Mesendoderm (in vitro differentiated cells): ENCODE data around the gene FANK1.
A peak's percentile ranks its signal among the peaks of the same experiment; 100 is the strongest.
"Not testable (repeated sequence)": the region's sequence is repeated elsewhere in the genome, so short reads cannot be mapped to it uniquely, and the experiment has no call there.

ENCODE experiments used
- DNase-seq: peaks from one replicate; pipeline ENCODE4 v3.0.0; 2013
- H2AK5ac ChIP-seq: 2 replicates; pipeline ENCODE4 v1.6.1; 2013; ENCODE audit warnings: low read length, inconsistent platforms
- H2BK120ac ChIP-seq: 2 replicates; pipeline ENCODE4 v1.6.1; 2013; ENCODE audit warnings: low read depth, mild to moderate bottlenecking, low read length, moderate library complexity, mixed read lengths
- H2BK15ac ChIP-seq: replicated peaks from 2 replicates; pipeline ENCODE4 v1.6.1; 2013; ENCODE audit warnings: low read depth, mild to moderate bottlenecking, moderate library complexity
- H2BK5ac ChIP-seq: 2 replicates; pipeline ENCODE4 v1.6.1; 2013; ENCODE audit warnings: low read length, inconsistent platforms
- H3K18ac ChIP-seq: 2 replicates; pipeline ENCODE4 v1.6.1; 2013; ENCODE audit warnings: mild to moderate bottlenecking, low read length, mixed read lengths
- H3K23ac ChIP-seq: one replicate; pipeline ENCODE4 v1.6.1; 2013; ENCODE audit warnings: low read length
- H3K27ac ChIP-seq: 2 replicates; pipeline ENCODE4 v1.5.1; 2013; ENCODE audit warnings: low read depth, mild to moderate bottlenecking, inconsistent platforms, low read length, moderate library complexity
- H3K27me3 ChIP-seq: 2 replicates; pipeline ENCODE4 v1.6.1; 2013; ENCODE audit warnings: low read length, control low read depth, mild to moderate bottlenecking, inconsistent platforms; ENCODE audit not compliant: insufficient read depth, poor library complexity
- H3K36me3 ChIP-seq: 2 replicates; pipeline ENCODE4 v1.6.1; 2013; ENCODE audit warnings: low read length, inconsistent platforms; ENCODE audit not compliant: control insufficient read depth, insufficient read depth
- H3K4ac ChIP-seq: one replicate; pipeline ENCODE4 v1.6.1; 2013; ENCODE audit warnings: low read depth, mild to moderate bottlenecking, low read length, moderate library complexity
- H3K4me1 ChIP-seq: 2 replicates; pipeline ENCODE4 v1.6.1; 2013; ENCODE audit warnings: low read depth, low read length, inconsistent platforms; ENCODE audit not compliant: control insufficient read depth
- H3K4me2 ChIP-seq: 2 replicates; pipeline ENCODE4 v1.6.1; 2013; ENCODE audit warnings: low read length
- H3K4me3 ChIP-seq: 2 replicates; pipeline ENCODE4 v1.5.1; 2013; ENCODE audit warnings: mild to moderate bottlenecking, low read length
- H3K56ac ChIP-seq: one replicate; pipeline ENCODE4 v1.6.1; 2013; ENCODE audit warnings: low read length
- H3K79me1 ChIP-seq: 2 replicates; pipeline ENCODE4 v1.6.1; 2013; ENCODE audit warnings: low read length, inconsistent platforms
- H3K79me2 ChIP-seq: 2 replicates; pipeline ENCODE4 v1.6.1; 2013; ENCODE audit warnings: mild to moderate bottlenecking, low read length; ENCODE audit not compliant: control insufficient read depth, insufficient read depth
- H3K9ac ChIP-seq: 2 replicates; pipeline ENCODE4 v1.6.1; 2013; ENCODE audit warnings: low read length, inconsistent platforms
- H4K5ac ChIP-seq: one replicate; pipeline ENCODE4 v1.6.1; 2013; ENCODE audit warnings: low read length
- H4K8ac ChIP-seq: one replicate; pipeline ENCODE4 v1.6.1; 2013; ENCODE audit warnings: low read depth, mild to moderate bottlenecking, control low read depth, low read length, moderate library complexity
- WGBS: extraction: QIAGEN DNeasy Blood & Tissue Kit; methylation state at CpG from one replicate; pipeline ENCODE4 v1.1.7; 2013; ENCODE audit warnings: low lambda C conversion rate, missing lambda C conversion rate; ENCODE audit not compliant: insufficient coverage; ENCODE audit errors: extremely low coverage; 5-methylcytosine and 5-hydroxymethylcytosine counted together

FANK1 gene

GRCh38 chr10:125926247-125926646 is 29.9 kb downstream of the FANK1 start:
- H3K18ac ChIP-seq: no peak overlapping the region
- no peaks in the 10 kb centered on the region for H3K27me3 ChIP-seq
- no peak for DNase-seq
- no peaks in the 10 kb centered on the region for H3K4me1 ChIP-seq
- H2AK5ac ChIP-seq: no peak overlapping the region
- no peak overlapping the region for H3K23ac ChIP-seq
- no peak overlapping the region for H3K27ac ChIP-seq
- no peak overlapping the region for H2BK120ac ChIP-seq
- no peaks in the 10 kb centered on the region for H3K36me3 ChIP-seq
- no peak overlapping the region for H4K5ac ChIP-seq
- no peak overlapping the region for H4K8ac ChIP-seq
- H2BK5ac ChIP-seq: no peak overlapping the region
- H3K4me3 ChIP-seq: no peak overlapping the region
- H3K79me2 ChIP-seq: no peaks in the 10 kb centered on the region
- no peaks in the 10 kb centered on the region for H3K79me1 ChIP-seq
- no CpG with 5 or more reads among the region's 5 CpGs for WGBS
- H3K4ac ChIP-seq: no peak overlapping the region
- H3K9ac ChIP-seq: no peak overlapping the region
- no peak overlapping the region for H3K56ac ChIP-seq
- no peak overlapping the region for H2BK15ac ChIP-seq
- H3K4me2 ChIP-seq: no peak overlapping the region

DNA sequence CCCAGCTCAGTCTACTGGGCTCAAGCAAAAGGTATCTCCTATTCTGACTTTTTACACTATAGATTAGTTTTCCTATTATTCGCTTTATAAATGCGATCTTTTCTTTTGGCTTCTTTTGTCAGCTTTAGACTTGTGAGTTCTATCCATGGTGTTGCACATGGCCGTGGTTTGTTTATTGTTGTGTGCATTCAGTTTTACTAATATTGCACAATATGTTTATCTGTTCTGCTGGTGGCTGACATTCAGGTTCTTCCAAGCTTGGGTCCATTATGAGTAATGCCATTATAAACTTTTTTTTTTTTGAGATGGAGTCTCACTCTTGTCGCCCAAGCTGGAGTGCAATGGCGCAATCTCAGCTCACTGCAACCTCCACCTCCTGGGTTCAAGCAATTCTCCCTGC is 30.9 kb downstream of the FANK1 start:
- H3K4me3 ChIP-seq, H3K27me3 ChIP-seq, H3K79me2 ChIP-seq, H3K79me1 ChIP-seq, H4K5ac ChIP-seq, H3K4ac ChIP-seq, H3K23ac ChIP-seq, H3K27ac ChIP-seq, H3K4me2 ChIP-seq, DNase-seq, H3K56ac ChIP-seq, H3K9ac ChIP-seq, H3K4me1 ChIP-seq, H2BK5ac ChIP-seq, H2BK120ac ChIP-seq, H3K36me3 ChIP-seq, H2BK15ac ChIP-seq, H2AK5ac ChIP-seq, H4K8ac ChIP-seq, H3K18ac ChIP-seq: not testable (repeated sequence)
- WGBS: no CpG with 5 or more reads among the region's 5 CpGs

DNA sequence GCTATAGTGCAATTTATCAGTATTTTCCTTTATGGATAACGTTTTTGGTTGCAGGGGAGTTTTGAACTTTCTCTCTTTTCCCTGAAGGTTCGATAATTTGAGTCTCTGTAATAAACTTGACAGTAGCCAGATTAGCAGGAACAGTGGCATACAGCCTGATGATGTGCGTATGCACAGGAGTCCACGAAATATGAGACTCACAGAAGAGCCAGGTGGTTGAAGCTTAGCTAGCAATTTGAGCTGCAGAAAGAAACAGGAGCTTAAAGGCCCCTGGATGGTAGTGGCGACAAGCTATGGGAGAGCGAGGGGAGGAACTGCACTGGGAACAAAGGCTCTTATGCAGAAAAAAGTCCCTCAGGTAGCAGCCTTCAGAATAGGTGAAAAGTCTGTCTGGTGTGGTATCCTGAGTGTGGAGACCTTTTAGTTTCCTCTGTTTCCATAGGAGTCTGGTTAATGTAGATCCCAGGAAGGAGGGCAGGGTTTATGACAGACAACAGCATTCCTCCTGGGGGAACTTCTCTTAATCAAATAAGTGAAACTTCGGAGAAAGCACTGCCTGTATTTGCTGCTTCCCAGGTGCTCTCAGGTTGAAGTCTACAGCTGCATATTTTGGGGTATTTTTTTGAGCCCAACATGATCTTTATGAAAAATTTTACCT is 32.7 kb downstream of the FANK1 start:
- Histone ChIP-seq H3K27me3 (no peaks in the 10 kb centered on the region), H3K4ac (no peak overlapping the region), H2BK15ac (no peak overlapping the region), H3K79me2 (no peaks in the 10 kb centered on the region), H3K9ac (no peak overlapping the region), H3K18ac (peak overlapping the region; percentile 14), H3K4me3 (no peak overlapping the region), H2BK120ac (no peak overlapping the region), H4K8ac (no peak overlapping the region), H2AK5ac (no peak overlapping the region), H2BK5ac (no peak overlapping the region), H3K36me3 (no peaks in the 10 kb centered on the region), H3K23ac (no peak overlapping the region), H3K27ac (no peak overlapping the region), H3K4me2 (no peak overlapping the region), H3K4me1 (no peaks in the 10 kb centered on the region), H3K79me1 (no peaks in the 10 kb centered on the region), H3K56ac (no peak overlapping the region), H4K5ac (no peak overlapping the region)
- no peak for DNase-seq
- no CpG with 5 or more reads among the region's 7 CpGs for WGBS

GRCh38 chr10:125929618-125930017 is 33.3 kb downstream of the FANK1 start:
- no peak overlapping the region for H2BK15ac ChIP-seq
- no peak overlapping the region for H3K56ac ChIP-seq
- H3K27ac ChIP-seq: no peak overlapping the region
- H3K36me3 ChIP-seq: no peaks in the 10 kb centered on the region
- H3K4ac ChIP-seq: no peak overlapping the region
- H2BK5ac ChIP-seq: no peak overlapping the region
- H2AK5ac ChIP-seq: no peak overlapping the region
- H3K9ac ChIP-seq: no peak overlapping the region
- no peak overlapping the region for H3K23ac ChIP-seq
- no CpG with 5 or more reads among the region's 4 CpGs for WGBS
- H4K8ac ChIP-seq: no peak overlapping the region
- H3K18ac ChIP-seq: no peak overlapping the region
- H3K4me2 ChIP-seq: no peak overlapping the region
- H4K5ac ChIP-seq: no peak overlapping the region
- DNase-seq: no peak
- H3K4me3 ChIP-seq: no peak overlapping the region
- H2BK120ac ChIP-seq: no peak overlapping the region
- H3K27me3 ChIP-seq: no peaks in the 10 kb centered on the region
- H3K79me2 ChIP-seq: no peaks in the 10 kb centered on the region
- H3K4me1 ChIP-seq: no peaks in the 10 kb centered on the region
- no peaks in the 10 kb centered on the region for H3K79me1 ChIP-seq

GRCh38 chr10:125933693-125934092 is 37.3 kb downstream of the FANK1 start:
- H2AK5ac ChIP-seq: no peak overlapping the region
- no peak overlapping the region for H4K5ac ChIP-seq
- no CpG with 5 or more reads among the region's 4 CpGs for WGBS
- H3K9ac ChIP-seq: no peak overlapping the region
- H3K36me3 ChIP-seq: no peaks in the 10 kb centered on the region
- H3K4me3 ChIP-seq: no peak overlapping the region
- H3K27ac ChIP-seq: no peak overlapping the region
- no peaks in the 10 kb centered on the region for H3K27me3 ChIP-seq
- H4K8ac ChIP-seq: no peak overlapping the region
- H3K4me2 ChIP-seq: no peak overlapping the region
- no peak for DNase-seq
- H2BK120ac ChIP-seq: no peak overlapping the region
- H2BK15ac ChIP-seq: no peak overlapping the region
- no peaks in the 10 kb centered on the region for H3K4me1 ChIP-seq
- H3K18ac ChIP-seq: no peak overlapping the region
- no peak overlapping the region for H3K23ac ChIP-seq
- H3K4ac ChIP-seq: no peak overlapping the region
- H3K56ac ChIP-seq: no peak overlapping the region
- H3K79me2 ChIP-seq: no peaks in the 10 kb centered on the region
- no peak overlapping the region for H2BK5ac ChIP-seq
- no peaks in the 10 kb centered on the region for H3K79me1 ChIP-seq

GRCh38 chr10:125936331-125936730 is 40.0 kb downstream of the FANK1 start:
- Histone ChIP-seq H2BK15ac (no peak overlapping the region), H3K79me1 (no peaks in the 10 kb centered on the region), H3K27ac (no peak overlapping the region), H3K4me3 (no peak overlapping the region), H3K4me1 (no peaks in the 10 kb centered on the region), H3K23ac (no peak overlapping the region), H4K8ac (no peak overlapping the region), H3K36me3 (no peaks in the 10 kb centered on the region), H2AK5ac (no peak overlapping the region), H3K27me3 (no peaks in the 10 kb centered on the region), H3K4ac (no peak overlapping the region), H3K4me2 (no peak overlapping the region), H2BK120ac (no peak overlapping the region), H3K18ac (no peak overlapping the region), H3K79me2 (no peaks in the 10 kb centered on the region), H4K5ac (no peak overlapping the region), H3K56ac (no peak overlapping the region), H3K9ac (no peak overlapping the region), H2BK5ac (no peak overlapping the region)
- DNase-seq: no peak
- WGBS: no CpG with 5 or more reads among the region's 2 CpGs
